T-helper 2 cell treated with Interferon-gamma antibody and Interleukin-4, amounts not matched to agents 100 ng/mL and 5 ng/mL, for 36 hours (primary cell): ENCODE results near the gene FBXO48. TPM values are rescaled to one million over a fixed set of nuclear protein-coding genes. Genes with fewer than 3 reads are reported as not detected.

Experiments
- intact Hi-C: fragments of 100-400 bp; cut with micrococcal nuclease; formaldehyde crosslinking; loops from one replicate; pipeline ENCODE4 v1.15.1; 2023
- total RNA-seq: library from RNA; stranded (reverse); gene quantifications from 2 replicates; pipeline ENCODE4 v1.2.3, GENCODE V29; 2022

FBXO48 gene
- total RNA-seq, 1 donor from 2014 or later: 1.9 TPM

DNA sequence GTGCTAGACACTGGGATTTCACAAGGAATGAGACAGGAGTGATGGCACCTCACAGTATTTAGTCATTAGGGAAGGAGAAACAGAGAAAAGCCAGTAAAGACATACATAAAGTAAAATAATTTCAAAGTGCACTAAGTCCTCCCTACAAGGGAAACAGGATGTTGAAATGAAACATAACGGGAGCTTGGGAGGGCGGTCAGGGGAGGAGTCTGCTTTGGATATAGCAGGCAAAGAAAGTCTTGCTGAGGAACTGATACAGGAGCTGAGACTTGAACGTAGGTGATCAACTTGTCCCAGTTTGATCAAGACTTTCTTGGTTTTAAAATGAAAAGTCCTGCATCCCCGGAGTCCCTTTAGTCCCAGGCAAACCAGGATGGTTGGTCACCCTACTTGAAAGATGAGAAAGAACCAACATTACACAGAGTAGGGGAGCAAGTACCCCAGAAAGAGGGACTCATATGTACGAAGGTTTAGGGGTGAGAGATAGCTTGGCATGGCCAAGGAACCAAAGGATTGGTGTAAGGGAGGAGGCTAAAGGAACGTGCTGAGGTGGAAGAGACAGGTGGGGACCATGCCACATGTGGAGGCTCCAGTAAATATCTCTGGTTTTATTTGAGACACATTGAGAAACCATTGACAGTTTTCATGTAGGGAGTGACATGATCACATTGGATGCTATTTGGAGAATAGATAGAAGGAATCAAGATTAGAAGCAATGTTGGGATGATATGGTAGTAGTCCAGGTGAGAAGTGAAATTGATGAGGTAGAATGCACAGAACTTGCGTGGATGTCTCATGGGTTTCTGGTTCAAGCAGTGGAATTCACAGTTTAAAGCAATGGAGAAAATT, 28.4 kb downstream of the FBXO48 start:
- intact Hi-C loops: no loop called here

DNA sequence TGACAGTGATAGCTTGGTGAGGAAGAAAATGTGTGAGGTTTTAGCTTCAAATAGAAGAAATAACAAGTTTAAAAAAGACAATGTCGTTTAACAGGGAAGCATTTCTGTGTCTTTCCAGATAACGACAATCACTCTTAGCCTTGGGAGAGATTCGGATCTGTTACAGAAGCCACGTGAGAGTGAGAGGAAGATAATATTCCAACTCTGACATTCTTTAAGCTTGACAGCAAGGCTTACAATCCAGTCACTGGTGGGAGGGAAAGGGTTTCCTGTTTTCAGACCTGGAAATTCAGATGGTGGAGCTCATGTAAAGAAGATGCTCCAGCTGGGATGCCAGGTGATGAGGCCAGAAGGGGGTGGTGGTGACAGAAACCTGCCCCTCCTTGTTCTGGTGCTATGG, 30.8 kb downstream of the FBXO48 start:
- intact Hi-C loops: no loop called here

DNA sequence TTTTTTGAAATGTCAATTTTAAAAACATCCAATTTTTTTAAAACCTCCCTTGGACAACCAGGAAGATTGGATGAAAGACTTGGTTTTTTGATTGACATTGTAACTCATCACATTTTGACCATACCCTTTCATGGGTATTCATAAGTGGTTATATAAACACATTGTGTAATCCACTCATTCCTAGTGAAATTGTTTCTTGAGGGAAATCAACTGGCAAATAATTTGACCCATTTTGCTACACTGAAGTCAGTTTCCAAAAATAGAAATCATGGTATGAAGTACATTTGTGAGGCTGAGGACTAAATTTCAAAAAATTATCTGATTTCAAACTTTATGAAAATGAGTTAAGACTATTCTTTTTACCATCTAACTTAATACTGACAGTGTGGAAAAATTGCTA, 31.5 kb downstream of the FBXO48 start:
- intact Hi-C loops: no loop called here

DNA sequence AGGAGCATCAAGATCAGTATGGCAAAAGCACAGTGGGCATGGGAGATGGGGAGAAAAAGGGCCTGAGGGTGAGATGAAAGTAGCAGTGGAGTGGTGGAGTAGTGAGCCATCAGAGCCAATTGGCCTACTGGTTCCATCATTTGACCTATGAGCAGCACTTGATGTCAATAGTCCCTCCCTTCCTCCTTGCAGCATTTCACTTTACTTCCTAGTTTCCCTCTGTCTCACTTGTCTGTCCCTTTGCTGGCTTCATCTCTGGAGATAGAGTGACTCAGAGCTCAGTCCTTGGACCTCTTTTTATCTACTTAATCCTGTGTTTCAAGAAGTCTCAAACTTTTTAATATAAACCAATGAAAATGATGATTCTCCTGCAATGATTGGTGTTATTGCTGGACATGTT, 32.1 kb downstream of the FBXO48 start:
- intact Hi-C loops: no loop called here

DNA sequence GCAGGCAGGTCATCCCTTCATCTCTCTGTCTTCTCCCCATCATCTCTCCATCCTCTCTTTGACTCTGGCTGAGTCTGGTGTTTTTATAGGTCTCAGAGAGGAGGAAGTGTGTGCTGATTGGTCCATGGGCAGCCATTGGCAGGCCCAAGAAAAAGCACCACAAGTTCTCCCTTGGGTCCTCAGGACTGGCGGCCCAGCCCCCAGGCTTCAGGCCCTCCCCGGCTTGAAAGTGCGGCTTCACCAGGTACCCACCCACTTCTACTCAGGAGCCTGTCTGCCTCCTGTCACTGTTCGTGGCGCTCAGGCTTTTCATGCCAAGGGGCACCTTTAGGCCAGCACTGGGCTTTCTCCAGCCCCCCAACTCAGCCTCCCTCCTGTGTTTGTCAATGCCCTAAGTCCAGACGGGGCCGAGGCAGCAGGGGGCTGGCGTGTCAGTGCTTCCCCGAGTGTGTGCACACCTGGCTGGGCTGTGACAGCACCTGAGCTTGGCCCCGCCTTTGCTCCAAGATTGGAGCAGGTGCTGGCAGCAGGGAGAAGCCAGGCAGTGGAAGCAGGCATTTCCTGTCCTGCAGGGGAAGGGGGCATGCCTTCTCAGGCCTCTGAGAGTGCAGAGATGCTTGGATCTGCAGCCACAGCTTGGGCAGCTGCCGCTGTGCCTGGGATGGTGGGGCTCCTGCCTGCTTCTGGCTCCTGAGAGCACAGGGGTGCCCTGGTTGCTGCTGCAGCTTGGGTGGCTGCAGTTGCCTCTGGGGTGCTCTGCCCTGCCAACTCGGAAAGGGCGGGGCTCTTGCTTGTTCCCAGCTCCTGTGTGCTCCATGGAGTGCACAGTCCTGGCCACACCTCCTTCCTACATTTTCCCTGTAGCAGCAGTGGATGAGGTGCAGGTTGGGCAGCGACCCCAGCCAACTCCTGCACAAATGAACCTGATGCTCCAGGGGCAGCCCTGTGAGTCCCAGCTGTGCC, 34.1 kb downstream of the FBXO48 start:
- intact Hi-C loops: no loop called here

DNA sequence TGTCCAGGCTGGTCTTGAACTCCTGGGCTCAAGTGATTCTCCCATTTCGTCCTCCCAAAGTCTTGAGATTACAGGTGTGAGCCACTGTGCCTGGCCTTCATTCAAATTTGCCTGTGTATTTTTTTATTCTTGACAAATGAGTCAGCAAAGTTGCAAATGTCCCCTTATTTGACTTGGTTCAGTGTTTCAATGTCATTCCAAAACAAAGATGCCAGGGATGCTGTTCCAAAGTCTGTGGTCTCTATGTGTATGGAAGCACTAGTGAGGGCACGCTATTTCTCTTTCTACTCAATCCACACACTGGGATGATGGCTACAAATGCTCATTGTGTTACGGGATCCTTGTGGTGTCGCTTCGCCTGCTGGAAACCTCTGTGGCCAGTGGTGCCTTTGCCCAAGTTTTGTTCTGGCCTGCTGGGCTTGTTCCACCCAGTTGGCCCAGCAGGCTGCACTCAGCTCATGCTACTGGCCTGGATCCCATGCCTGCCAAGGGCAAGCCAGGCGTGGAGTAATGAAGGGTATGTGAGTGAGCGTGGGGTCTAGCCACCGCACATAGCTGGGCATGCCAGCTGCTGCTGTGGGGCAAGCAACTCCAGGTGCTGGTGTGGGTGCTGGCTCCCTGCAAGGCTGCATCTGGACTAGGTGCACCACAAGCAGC, 35.6 kb downstream of the FBXO48 start:
- intact Hi-C loops: no loop called here

DNA sequence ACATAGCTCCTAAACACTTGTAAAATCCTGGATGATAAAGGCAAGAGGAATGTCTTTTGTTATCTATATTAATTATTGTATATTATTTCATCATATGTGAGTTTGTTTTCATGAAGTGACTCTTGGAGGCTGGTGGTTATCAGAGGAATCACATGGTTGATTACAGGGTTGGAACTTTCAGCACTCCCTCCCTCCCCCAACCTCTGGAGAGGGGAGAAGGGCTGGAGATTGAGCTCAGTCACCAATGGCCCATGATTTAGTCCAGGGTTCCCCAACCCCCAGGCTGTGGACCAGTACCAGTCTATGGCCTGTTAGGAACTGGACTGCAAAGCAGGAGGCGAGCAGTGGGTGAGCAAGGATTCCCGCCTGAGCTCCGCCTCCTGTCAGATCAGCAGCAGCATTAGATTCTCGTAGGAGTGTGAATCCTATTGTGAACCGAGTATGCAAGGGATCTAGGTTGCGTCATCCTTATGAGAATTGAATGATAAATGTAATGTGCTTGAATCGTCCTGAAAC, 37.7 kb downstream of the FBXO48 start:
- intact Hi-C loops: no loop called here

DNA sequence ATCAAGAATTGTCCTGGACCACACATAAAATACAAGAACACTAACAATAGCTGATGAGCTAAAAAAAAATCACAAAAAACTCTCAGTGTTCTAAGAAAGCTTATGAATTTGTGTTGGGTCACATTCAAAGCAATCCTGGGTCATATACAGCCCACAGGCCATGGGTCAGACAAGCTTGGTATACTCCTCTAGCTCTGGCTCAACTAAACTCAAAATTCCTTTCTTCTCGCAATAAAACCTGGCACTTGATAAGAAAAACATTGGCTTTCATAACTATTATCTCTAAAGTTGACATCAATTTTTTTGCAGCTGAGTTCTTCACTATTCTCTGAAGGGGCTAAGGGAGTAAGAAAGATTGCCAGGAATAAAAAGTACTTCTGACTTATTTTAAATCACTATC, 38.3 kb downstream of the FBXO48 start:
- intact Hi-C loops: no loop called here

DNA sequence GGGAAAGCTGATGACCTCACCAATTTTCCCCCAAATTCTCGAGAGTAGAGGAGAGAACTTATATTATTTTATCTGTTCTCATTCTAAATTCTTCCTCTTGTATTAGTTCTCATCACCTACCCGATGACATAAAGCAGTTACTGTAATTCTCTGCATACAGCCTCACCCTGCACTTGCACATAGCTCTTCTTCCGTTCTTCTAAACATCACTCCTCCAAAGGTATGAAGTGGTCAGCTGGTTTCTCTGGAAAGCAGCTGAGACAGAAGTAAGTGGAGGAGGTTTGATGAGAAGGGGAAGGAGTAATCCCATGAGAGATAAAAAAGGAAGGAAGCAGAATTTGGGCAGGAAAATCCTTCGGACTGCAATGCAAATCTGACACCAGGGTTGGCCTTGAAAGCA, 39.0 kb downstream of the FBXO48 start:
- intact Hi-C loops: no loop called here

DNA sequence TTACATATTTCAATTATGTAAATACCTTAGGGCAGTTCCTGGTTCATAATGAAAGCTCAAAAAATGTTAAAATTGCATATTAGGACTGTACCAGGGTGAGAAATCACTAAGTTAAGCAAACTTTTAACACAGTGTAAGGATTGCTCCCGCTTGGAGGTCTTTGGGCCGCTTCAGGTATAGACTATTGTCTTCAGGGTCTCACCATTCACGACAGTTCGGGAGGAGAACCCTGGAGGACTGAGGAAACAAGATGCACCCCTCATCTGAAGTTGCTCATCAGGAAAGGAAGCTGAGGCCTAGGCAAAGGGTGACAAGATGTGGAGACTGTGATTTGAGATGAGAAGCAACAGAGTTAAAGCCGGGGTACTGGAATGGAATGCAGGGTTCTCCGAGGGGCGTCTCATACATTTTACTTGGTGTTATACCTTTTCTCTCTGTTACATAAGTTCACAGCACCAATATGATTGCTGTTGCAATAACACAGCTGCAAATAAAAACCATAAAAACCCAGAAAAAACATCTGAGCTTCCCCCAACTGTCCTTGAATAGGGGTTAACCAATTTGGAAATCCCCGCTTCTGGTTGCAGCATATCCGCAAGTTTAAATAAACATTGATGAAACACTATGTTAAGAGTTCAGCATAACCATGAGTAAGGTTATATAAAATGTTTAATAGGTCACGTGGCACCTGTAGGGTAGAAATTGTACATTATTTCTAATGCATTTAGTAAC, 40.1 kb downstream of the FBXO48 start:
- intact Hi-C loops: no loop called here

DNA sequence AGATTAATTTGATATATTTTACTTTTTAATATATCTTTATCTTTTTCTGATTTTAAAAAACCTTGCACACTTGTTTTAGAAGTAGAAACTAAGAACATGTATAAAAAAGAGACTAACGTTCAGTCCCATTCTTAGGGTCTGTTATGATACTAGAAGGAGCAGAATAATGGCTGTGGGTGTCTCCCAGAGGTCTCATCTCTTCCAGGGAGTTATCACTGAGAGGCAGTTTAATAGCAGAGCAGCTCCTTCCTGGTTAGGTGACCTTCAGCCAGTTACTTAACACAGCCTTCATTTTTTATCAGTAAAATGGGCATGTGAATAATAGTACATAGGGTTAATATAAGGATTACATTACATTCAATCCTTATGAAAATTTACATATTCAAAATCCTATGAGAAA, 40.6 kb downstream of the FBXO48 start:
- intact Hi-C loops: no loop called here

DNA sequence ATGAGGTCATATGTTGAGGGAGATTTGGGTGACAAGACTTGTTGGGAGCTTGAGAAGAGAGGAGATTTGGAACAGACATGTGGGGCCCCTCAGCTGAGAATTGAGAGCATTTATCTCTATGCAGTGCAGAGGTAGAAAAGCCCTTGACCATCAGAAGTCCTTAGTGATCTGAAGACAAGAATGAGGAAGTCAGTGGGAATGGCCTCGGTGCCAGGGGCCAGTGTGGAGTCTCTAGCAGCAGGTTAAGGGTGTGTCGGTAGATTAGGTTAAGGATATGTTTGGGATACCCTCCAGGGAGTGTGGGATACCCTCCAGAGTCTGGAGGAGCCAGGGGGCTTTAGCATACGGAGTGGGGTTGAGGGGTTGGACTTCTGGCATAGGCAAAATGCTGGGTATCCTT, 41.6 kb downstream of the FBXO48 start:
- intact Hi-C loops: no loop called here

DNA sequence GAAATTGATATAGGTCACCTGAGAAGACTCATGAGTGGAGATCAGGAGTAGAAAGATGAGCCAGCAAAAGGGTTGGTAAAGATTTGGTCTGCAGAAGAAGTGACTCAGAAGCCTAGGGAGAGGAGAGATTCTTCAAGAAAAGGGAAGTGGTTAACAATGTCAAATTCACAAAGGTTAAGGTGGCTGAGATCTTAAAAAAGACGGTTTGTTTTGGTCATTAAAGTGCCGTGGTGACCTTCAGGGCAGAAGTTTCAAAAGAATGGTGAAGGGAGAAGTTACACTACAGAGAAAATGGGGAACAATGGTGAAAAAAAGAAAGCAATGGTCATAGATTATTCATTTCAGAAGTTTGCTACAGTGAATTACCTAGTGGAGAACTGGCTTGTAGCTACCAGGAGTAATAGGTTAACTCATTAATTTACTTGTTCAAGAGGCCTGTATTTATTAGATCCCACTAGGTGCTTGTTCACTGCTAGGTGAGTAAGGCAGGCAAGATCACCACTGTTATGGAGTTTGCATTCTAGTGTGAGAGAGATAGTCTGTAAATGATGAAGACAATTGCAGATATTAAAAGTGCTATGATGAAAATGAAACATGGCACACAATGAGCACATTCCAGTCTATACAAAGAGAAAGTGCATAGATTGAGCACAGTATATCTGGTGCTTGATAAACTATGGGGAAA, 43.0 kb downstream of the FBXO48 start:
- intact Hi-C loops: no loop called here

DNA sequence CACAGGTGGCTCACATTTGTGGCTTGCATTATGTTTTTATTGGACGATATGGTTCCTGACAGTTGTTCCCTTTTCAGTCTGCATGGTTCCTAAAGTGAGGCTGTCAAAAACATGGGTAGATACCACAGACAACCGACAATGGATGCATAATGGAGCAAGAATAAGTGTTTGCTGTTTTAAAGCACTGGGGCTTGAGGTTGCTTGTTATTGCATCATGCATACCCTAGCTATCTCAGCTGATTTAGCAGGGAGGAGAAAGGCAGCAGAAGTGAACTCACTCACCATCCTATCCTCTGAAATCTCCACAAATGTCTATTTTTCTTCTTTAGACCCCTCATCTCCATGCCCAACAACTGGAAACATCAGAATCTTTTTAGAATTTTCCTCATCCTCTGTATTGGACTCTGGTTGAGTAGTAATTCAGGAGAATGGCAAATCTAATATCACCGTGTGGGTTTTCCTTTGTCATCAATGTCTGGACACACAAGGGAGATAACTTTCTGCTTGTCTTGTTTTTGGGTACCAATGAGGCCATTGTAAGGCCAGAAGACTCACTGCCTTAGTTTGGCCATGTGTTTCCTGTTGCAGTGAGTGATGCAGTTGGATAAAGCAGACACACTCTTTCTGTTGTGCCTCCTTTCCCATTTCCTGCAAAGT, 46.7 kb downstream of the FBXO48 start:
- intact Hi-C loops: no loop called here

DNA sequence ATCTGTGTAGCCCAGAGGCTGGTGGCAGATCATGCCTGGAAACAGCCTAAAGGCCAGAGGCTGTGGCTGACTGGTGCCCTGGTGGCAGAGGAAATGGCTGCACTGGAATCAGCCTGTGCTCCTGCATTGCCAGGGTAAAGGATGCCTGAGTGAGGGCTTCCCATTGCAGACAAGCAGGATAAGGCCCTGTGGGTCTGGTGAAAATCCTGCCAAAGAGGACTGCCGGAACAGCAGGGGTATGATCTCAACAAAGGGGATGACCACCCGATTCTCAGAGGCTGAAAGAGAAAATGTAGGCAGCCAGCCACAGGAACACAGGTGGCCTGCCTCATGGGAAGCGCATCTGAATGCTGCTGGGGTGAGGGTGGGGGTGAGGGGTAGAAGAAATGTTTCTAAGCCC, 48.2 kb downstream of the FBXO48 start:
- intact Hi-C loops: no loop called here

DNA sequence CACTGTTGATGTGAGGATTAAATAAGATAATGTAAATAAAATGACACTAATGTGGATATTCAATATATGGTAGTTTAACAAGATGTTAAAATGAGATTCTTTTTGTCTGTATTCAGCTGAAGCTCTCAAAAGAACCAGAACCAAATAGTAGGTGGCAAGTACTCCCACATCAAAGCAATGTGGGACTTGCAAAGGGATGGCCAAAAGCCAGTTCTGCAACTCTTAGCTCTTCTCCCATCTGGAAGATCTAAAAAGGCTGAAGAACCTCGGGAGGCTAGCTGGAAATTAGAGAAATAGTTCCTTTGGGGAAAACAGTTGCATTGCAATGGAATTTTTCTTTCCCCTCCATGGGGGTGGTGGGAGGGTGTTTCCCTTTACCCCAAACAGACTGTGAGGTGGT, 48.7 kb downstream of the FBXO48 start:
- intact Hi-C loops: no loop called here

DNA sequence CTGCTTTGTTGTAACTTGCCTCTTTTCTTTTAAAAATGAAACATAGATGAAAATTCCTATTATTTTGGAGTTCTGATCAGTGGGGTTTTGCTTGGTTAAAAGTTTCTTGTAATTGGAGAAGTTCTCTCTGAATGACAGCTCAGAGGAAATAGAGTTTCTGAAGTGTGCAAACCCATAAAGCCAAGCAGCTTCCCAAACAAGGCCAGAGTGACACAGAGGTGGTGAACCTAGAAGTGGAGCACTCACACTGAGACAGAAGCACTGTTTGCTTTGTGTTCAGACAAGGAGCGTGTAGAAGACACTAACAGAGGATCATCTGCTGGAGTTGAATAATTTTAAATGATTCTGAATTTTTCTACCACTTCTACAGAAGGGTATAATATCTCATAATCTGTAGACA, 49.2 kb downstream of the FBXO48 start:
- intact Hi-C loops: no loop called here

DNA sequence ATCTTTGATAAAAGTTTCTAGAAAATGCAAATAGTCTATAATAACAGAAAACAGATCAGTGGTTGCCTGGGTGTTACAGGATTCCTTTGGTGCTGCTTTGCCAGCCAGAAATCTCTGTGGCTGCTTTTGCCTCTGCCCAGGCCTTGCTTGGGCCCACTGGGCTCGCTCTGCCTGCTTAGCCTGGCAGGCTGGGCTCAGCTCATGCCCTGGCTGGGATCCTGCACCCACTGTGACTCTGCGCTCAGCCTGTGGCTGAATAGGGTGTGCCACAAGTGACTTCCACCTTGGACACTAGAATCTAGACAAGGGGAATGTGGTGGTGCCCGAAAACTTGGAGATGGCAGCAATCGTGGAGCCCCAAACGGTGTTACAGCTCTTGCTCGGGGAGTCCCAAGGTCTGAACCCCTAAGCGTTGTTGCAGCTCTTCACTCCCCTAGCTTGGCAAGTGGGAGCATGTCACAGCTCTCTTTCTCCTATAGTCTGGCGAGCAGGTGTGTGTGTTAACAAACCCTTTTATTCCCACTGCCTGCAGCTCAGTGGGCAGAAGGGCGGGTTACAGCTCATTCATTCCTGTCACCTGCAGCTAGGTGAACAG, 50.9 kb downstream of the FBXO48 start:
- intact Hi-C loops: no loop called here

DNA sequence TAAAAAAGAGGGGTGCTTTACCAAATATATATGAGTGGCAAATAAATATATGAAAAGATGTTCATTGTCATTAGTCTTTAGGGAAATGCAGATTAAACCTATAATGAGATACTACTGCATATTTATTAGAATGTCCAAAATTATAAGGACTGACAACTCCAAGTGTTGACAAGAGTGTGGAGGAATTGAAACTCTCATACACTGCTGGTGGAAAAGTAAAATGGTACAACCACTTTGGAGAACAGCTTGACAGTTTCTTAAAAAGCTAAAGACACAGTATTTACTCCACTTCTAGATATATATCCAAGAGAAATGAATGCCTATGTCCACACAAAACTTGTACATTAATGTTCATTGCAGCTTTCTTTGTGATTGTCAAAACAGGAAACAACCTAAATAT, 51.6 kb downstream of the FBXO48 start:
- intact Hi-C loops: no loop called here
